ENCODE measurements around the gene LZTR1. TPM values are rescaled to one million over a fixed set of nuclear protein-coding genes. Genes with fewer than 3 reads are reported as not detected.

Gene LZTR1
- total RNA-seq, 1 experiment from 2014 or later = 37.2 TPM

- Histone ChIP-seq H3K9me3 (no peaks in the 10 kb centered on the region), H3K4me1 (0 out of 2 replicates have a peak, but pooled peaks cover 5% of the 10 kb centered on the region), H3K27me3 (replicated peaks; ENCODE audit: control insufficient read depth, insufficient read depth, low read length) (no peaks in the 10 kb centered on the region), H3K4me3 (ENCODE audit: low read depth, low read length) (no peak overlapping the region), H3K36me3 (ENCODE audit: control insufficient read depth, insufficient read depth, low read length) (no peaks in the 10 kb centered on the region)
- ChIA-PET POLR2A (interaction anchor here (0.7 kb wide), 1 partner anchor 20 kb away, joined by 11 read pairs; no protein-coding TSS in a partner anchor), CTCF (interaction anchor here (1.8 kb wide), 1 partner anchor 10 kb away, joined by 3 read pairs; no protein-coding TSS in a partner anchor)
- BruUV-seq (replicated peaks) = no TSS peak
- Mint-ChIP-seq H3K9me3 (ENCODE audit: unreplicated experiment) (no peaks in the 10 kb centered on the region), H3K4me3 (ENCODE audit: unreplicated experiment) (no peak overlapping the region), H3K36me3 (ENCODE audit: insufficient read depth, unreplicated experiment) (peaks cover 8% of the 10 kb centered on the region), H3K4me1 (ENCODE audit: low read depth, unreplicated experiment) (no peaks in the 10 kb centered on the region), H3K27ac (ENCODE audit: unreplicated experiment) (no peak overlapping the region), H3K27me3 (ENCODE audit: insufficient read depth, unreplicated experiment) (no peaks in the 10 kb centered on the region)
- DNase-seq = no peak
- intact Hi-C loops (cut with micrococcal nuclease; ENCODE audit: unreplicated experiment) = no loop called here
- TF ChIP-seq, protein P1, sequence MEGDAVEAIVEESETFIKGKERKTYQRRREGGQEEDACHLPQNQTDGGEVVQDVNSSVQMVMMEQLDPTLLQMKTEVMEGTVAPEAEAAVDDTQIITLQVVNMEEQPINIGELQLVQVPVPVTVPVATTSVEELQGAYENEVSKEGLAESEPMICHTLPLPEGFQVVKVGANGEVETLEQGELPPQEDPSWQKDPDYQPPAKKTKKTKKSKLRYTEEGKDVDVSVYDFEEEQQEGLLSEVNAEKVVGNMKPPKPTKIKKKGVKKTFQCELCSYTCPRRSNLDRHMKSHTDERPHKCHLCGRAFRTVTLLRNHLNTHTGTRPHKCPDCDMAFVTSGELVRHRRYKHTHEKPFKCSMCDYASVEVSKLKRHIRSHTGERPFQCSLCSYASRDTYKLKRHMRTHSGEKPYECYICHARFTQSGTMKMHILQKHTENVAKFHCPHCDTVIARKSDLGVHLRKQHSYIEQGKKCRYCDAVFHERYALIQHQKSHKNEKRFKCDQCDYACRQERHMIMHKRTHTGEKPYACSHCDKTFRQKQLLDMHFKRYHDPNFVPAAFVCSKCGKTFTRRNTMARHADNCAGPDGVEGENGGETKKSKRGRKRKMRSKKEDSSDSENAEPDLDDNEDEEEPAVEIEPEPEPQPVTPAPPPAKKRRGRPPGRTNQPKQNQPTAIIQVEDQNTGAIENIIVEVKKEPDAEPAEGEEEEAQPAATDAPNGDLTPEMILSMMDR (IDR thresholded peaks at IDR 0.05; ENCODE audit: insufficient read depth in 1 of 2, low read depth in 1 of 2, low read length in 1 of 2, severe bottlenecking in 1 of 2, unreplicated experiment in 1 of 2) = no peak
These were observed 19.6 kb upstream of the LZTR1 start for GRCh38 chr22:20962491-20962945.

- Histone ChIP-seq H3K27me3 (replicated peaks; ENCODE audit: control insufficient read depth, insufficient read depth, low read length) (no peaks in the 10 kb centered on the region), H3K36me3 (ENCODE audit: control insufficient read depth, insufficient read depth, low read length) (no peaks in the 10 kb centered on the region), H3K9me3 (no peaks in the 10 kb centered on the region), H3K4me1 (no peaks in the 10 kb centered on the region), H3K4me3 (ENCODE audit: low read depth, low read length) (no peak overlapping the region)
- TF ChIP-seq, protein P1 (IDR thresholded peaks at IDR 0.05; ENCODE audit: insufficient read depth in 1 of 2, low read depth in 1 of 2, low read length in 1 of 2, severe bottlenecking in 1 of 2, unreplicated experiment in 1 of 2) = no peak
- no peak for DNase-seq
- Mint-ChIP-seq H3K36me3 (ENCODE audit: insufficient read depth, unreplicated experiment) (no peaks in the 10 kb centered on the region), H3K9me3 (ENCODE audit: unreplicated experiment) (no peaks in the 10 kb centered on the region), H3K4me1 (ENCODE audit: low read depth, unreplicated experiment) (no peaks in the 10 kb centered on the region), H3K27ac (ENCODE audit: unreplicated experiment) (no peak overlapping the region), H3K4me3 (ENCODE audit: unreplicated experiment) (no peak overlapping the region), H3K27me3 (ENCODE audit: insufficient read depth, unreplicated experiment) (no peaks in the 10 kb centered on the region)
- intact Hi-C loops (cut with micrococcal nuclease; ENCODE audit: unreplicated experiment) = no loop called here
- BruUV-seq (replicated peaks) = no TSS peak
- CTCF ChIA-PET = no interaction called here
- POLR2A ChIA-PET = interaction anchor here (0.8 kb wide), 1 partner anchor 19 kb away, joined by 3 read pairs; the partner anchor contains the start of gene LZTR1
These were observed 18.7 kb upstream of the LZTR1 start for GRCh38 chr22:20963201-20964052.

DNA sequence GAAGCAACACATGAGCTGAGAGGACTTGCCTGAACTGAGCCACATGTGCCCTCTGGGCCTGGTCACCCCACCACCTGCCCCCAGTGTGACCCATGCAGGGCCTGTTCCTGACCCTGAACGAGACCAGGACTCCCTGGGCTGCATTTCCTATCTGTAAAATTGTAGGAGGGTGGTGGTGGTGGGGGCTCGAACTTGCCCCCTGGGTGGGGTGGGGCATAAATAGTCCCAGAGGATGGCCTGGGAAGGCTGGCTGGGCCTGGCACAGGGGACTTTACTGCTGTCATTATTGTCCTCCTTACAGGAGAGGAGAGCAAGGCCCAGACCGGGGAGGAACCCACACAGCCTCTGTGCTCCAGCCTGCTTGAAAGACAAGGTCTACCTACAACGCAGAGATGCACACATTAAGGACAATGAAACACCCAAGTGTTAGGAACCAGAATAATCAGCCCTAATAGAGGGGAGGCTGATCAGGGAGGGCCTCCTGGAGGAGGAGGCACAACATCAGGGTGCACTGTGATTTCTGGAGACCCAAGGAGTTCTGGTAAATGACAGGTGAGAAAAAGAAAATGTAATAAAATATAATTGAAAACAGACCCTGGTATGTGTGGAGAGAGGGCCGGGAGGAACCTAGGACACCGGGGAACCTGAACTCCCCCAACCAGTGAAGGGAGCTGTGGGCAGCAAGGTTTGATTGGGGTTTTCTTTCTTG is 17.9 kb upstream of the LZTR1 start:
- POLR2A ChIA-PET = no interaction called here
- Histone ChIP-seq H3K4me3 (ENCODE audit: low read depth, low read length) (0 out of 2 replicates have a peak overlapping the region, but pooled peaks have one; percentile 12), H3K27me3 (replicated peaks; ENCODE audit: control insufficient read depth, insufficient read depth, low read length) (no peaks in the 10 kb centered on the region)

More for the DNA sequence above, 17.9 kb upstream of the LZTR1 start:
- H3K36me3 Mint-ChIP-seq (ENCODE audit: insufficient read depth, unreplicated experiment) = no peaks in the 10 kb centered on the region
- H3K4me3 Mint-ChIP-seq (ENCODE audit: unreplicated experiment) = peak overlapping the region; percentile 55
- no peaks in the 10 kb centered on the region for H3K9me3 ChIP-seq
- H3K36me3 ChIP-seq (ENCODE audit: control insufficient read depth, insufficient read depth, low read length) = no peaks in the 10 kb centered on the region
- TF ChIP-seq, protein P1 (IDR thresholded peaks at IDR 0.05; ENCODE audit: insufficient read depth in 1 of 2, low read depth in 1 of 2, low read length in 1 of 2, severe bottlenecking in 1 of 2, unreplicated experiment in 1 of 2) = no peak
- no peaks in the 10 kb centered on the region for H3K4me1 ChIP-seq
- no peaks in the 10 kb centered on the region for H3K27me3 Mint-ChIP-seq (ENCODE audit: insufficient read depth, unreplicated experiment)
- H3K27ac Mint-ChIP-seq (ENCODE audit: unreplicated experiment) = no peak overlapping the region
- H3K4me1 Mint-ChIP-seq (ENCODE audit: low read depth, unreplicated experiment) = no peaks in the 10 kb centered on the region
- no peak for DNase-seq
- H3K9me3 Mint-ChIP-seq (ENCODE audit: unreplicated experiment) = no peaks in the 10 kb centered on the region
- intact Hi-C loops (cut with micrococcal nuclease; ENCODE audit: unreplicated experiment) = no loop called here
- CTCF ChIA-PET = no interaction called here
- BruUV-seq (replicated peaks) = no TSS peak

Measured in Caco-2 (cell line).